WI38 (cell line): ENCODE data around the gene CPNE5.

Experiments
- H3K4me3 ChIP-seq: 2 replicates; pipeline ENCODE4 v1.5.1; 2011; ENCODE audit warnings: low read depth, mild to moderate bottlenecking, control low read depth, low read length
- TF ChIP-seq, protein P1 (sequence below): IDR thresholded peaks from 2 replicates; pipeline ENCODE4 v1.5.1; 2012; ENCODE audit warnings: low read depth, mild to moderate bottlenecking, control low read depth, low read length

CPNE5 gene

DNA sequence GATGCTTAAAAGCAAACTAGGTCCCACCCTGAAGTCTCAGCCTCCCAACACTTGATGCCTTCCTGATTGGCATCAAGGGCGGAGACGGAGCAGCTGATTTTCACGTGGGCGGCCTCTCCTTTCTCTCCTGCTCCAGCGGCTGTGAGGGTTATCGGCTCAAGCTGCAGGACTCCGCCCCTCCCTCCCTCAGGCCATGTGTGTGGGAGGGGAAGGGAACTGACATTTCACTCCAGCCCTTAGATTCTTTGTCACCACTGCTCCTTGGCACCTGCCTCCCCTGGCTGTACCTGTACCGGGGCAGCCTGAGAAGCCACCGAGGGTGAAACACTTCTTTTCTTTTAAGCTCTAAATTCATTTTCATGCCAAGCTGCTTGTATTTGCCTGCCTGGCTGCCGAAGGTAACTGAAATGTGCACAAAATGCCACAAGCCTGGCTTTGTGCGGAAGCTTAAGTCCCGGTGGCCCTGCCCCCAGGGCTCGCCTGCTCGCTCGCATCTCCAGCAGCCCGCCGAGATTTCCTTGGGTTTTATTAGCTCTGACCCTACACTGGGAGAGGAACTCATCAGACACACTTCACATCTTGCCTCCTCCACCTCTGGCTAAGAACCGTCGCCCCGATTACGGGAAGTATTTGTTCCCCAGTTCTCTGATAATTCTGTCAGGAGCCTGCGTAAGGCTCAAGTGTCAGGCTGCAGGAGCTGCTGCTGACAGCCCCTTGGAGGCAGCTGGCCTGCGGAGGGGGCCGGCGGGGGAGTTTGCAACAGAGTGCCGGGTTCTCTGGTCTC lies 9.6 kb upstream of the CPNE5 start:
- TF ChIP-seq, protein P1, sequence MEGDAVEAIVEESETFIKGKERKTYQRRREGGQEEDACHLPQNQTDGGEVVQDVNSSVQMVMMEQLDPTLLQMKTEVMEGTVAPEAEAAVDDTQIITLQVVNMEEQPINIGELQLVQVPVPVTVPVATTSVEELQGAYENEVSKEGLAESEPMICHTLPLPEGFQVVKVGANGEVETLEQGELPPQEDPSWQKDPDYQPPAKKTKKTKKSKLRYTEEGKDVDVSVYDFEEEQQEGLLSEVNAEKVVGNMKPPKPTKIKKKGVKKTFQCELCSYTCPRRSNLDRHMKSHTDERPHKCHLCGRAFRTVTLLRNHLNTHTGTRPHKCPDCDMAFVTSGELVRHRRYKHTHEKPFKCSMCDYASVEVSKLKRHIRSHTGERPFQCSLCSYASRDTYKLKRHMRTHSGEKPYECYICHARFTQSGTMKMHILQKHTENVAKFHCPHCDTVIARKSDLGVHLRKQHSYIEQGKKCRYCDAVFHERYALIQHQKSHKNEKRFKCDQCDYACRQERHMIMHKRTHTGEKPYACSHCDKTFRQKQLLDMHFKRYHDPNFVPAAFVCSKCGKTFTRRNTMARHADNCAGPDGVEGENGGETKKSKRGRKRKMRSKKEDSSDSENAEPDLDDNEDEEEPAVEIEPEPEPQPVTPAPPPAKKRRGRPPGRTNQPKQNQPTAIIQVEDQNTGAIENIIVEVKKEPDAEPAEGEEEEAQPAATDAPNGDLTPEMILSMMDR: no peak
- no peak overlapping the region for H3K4me3 ChIP-seq

DNA sequence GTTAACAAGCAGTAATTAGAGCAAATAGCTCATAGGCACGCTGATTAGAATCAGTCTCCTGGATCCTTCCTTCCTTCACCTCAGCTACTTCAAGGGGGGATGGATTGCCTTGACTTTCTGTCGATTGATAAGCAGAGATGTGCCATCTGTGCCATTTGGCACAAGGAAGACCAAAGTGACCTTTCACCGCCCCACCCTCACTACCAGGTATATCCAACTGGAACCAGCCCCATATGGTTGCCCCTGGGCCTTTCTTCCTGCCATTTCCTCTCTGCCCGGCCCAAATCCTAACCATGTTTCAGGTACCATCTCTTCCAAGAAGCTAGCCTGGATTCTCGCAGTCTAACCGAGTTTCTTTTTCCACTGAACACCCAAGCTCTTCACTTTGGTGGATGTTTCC lies 8.7 kb upstream of the CPNE5 start:
- no peak overlapping the region for H3K4me3 ChIP-seq
- TF ChIP-seq, protein P1: no peak

DNA sequence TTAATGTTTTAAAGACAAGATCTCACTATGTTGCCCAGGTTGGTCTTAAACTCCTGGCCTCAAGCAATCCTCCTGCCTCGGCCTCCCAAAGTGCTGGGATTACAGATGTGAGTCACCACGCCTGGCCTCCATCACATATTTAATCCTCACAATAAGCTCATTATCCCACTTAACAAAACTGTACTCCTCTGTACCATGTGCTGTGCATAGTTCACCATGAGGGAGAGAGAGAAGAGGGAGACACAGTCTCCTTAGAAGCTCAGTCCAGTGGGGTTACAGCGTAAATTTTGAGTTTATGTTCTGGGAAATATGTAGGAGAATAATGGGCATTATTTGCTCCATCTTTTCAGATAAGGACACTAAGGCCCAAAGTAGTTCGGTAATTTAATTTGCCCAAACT lies 7.9 kb upstream of the CPNE5 start:
- TF ChIP-seq, protein P1: no peak
- H3K4me3 ChIP-seq: no peak overlapping the region

DNA sequence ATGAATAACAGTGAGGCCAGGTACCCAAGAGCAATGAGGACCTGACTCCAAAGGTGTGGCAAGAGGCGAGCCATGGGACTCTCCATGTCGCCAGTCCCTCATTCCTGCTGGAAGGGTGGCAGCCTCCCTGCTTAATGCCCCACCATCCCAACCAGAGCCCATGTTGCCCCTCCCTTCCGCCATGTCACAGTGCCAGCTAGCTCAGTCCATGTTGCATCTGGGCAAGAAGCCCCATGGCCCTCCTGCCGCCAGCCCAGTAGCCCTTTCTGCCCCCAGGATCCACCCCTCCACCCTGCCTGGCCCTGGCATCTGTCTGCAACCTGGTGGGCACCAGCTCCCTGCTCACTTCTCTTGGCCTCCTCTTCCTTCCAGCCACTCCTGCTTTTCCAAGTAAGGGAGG lies 6.0 kb upstream of the CPNE5 start:
- no peak overlapping the region for H3K4me3 ChIP-seq
- TF ChIP-seq, protein P1: no peak

DNA sequence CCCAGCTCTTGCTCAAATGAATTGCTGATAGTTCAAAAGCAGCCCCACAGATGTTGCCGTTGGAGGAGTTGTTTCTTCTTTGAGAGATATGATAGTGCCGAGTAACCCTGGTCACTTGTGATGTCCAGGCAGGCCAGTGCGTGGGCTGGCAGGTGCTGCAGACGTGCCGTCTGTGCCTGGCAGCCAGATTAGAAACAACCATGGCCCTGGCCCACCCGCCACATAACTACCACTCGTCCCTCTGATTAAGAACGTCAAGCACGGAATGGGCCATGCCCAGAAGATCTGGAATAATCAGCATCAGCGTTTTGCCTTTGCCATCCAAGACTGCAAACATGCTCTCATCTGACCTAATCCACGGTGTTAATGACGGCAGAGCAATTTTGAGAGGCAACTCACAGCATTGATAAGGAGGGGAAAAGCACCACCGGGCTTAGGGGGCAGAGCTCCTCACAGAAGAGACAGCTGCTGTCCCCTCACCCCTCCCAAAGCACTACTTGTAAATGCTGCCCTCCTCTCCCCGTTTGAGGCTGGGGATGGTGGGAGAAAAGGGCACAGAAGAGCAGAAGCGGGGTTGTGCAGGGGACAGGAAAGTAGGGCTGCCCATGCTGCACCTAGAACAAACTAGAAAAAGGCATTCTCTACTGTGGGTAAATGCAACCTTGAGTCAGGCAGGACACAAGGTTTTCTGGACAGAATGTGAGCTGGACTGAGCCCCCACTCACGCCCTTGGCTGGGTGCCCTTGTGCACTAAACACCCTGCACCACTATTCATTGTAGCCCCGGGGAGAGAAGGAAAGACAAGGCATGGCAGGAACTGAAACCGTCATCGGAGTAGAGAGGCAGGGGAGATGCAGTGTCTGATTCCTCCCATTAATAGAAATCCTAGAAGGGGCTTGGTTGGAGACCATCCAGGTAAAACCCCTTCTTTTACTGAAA lies 5.3 kb upstream of the CPNE5 start:
- TF ChIP-seq, protein P1: no peak

DNA sequence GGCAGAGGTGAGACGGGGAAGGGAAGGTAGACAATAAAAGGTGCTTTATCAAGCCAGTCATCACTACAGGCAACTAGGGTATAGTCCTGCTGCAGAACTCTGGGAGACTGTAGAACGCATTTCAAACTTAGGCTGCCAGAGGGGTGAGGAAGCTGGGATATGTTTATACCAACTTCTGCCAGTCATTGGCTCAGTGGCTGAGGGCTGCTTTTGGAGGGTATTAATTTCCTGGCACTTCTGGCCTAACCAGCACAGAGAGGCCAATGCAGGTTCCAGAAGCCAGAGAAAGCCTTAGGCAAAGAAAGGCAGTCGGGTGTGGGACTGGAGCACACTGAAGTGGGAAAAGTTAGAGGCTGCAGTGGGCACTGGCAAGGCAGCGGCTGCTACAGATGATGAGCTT lies 3.9 kb upstream of the CPNE5 start:
- H3K4me3 ChIP-seq: no peak overlapping the region
- TF ChIP-seq, protein P1: no peak

More for the DNA sequence above, 5.3 kb upstream of the CPNE5 start:
- no peak overlapping the region for H3K4me3 ChIP-seq

DNA sequence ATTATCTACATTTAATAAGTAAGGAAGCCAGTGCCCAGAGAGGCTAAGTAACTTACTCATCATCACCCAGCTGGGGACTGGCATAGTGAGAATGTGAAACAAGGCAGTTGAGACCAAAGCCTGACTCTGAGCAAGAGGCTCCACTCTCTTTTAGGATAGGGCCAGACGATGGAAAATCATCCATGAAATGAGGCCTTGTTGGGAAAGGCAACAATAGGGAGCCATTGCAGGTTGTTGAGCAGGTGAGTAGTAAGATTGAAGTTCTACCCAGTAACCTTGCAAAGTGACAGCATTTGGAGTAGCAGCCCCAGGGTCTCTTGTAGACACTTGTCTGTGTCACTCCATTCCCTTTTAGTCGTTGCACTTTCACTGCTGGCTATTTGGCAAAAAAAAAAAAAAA lies 2.5 kb upstream of the CPNE5 start:
- TF ChIP-seq, protein P1: no peak
- H3K4me3 ChIP-seq: no peak overlapping the region
